K562 (cell line): ENCODE results near the gene DNAJC30. TPM values are rescaled to one million over a fixed set of nuclear protein-coding genes. Genes with fewer than 3 reads are reported as not detected.
A peak's percentile ranks its signal among the peaks of the same experiment; 100 is the strongest.

Source experiments
- ATAC-seq: fragments of 200-7000 bp; cut with Tn5 transposase; 3 replicates; pipeline ENCODE4 v1.9.1; 2020; ENCODE audit warnings: moderate library complexity
- BruUV-seq: library from RNA; stranded (reverse); fragments of 400-500 nt; replicated peaks from 2 replicates; lab custom pipeline; 2021; lab: Mats Ljungman, UMichigan
- CTCF ChIA-PET: fragments of 300-600 bp; formaldehyde crosslinking; extraction: SDS; loops from one replicate; lab custom pipeline; 2021; ENCODE audit warnings: low intra/inter-chr PET ratio; lab: Yijun Ruan, JAX
- POLR2A ChIA-PET: fragments of 300-600, 350-650 bp; sonication (Branson Sonifier 250); formaldehyde crosslinking; extraction: SDS; loops from one replicate; lab custom pipeline; 2021; ENCODE audit warnings: antibody characterized with exemption, inconsistent platforms; lab: Yijun Ruan, JAX
- DNase-seq, 4 experiments: peaks; one replicate each; pipeline versions ENCODE4 v3.0.0 to v3.0.0-alpha.2; 2011 to 2018; ENCODE audit warnings: low spot score in 3 of 4, mixed read lengths in 3 of 4; ENCODE audit errors: extremely low read depth in 1 of 4
- FAIRE-seq: peaks from 2 replicates; lab custom pipeline; 2011; peaks lifted over from hg19 to GRCh38; lab: Jason Lieb, UNC
- H2AFZ ChIP-seq: 2 replicates; pipeline ENCODE4 v1.6.0; 2011; ENCODE audit warnings: low read depth, low read length, control low read depth, inconsistent platforms
- H3K27ac ChIP-seq: fragments of 200-600 bp; 3 replicates; pipeline ENCODE4 v1.8.0; 2011; ENCODE audit warnings: low read depth, mild to moderate bottlenecking, control low read depth, inconsistent platforms, low read length, moderate library complexity, mixed read lengths; ENCODE audit errors: extremely low read depth
- H3K27me3 ChIP-seq, 2 experiments: fragments of 300-600 bp in 1 of 2; 2 replicates in 1 of 2; 3 replicates in 1 of 2; pipeline versions ENCODE4 v1.6.0 to v1.8.0; 2011; ENCODE audit warnings: inconsistent platforms in 2 of 2, low read length in 2 of 2, mild to moderate bottlenecking in 1 of 2, mixed read lengths in 1 of 2, moderate library complexity in 1 of 2; ENCODE audit not compliant: control insufficient read depth in 2 of 2, insufficient read depth in 2 of 2
- H3K36me3 ChIP-seq: fragments of 300-600 bp; 3 replicates; pipeline ENCODE4 v1.8.0; 2011; ENCODE audit warnings: mild to moderate bottlenecking, low read length, inconsistent platforms; ENCODE audit not compliant: control insufficient read depth, insufficient read depth
- H3K4me1 ChIP-seq, 2 experiments: fragments of 200-600 bp in 1 of 2; replicated peaks in 1 of 2; 2 replicates in 1 of 2; 3 replicates in 1 of 2; pipeline versions ENCODE4 v1.5.1 to v1.8.0; 2011; ENCODE audit warnings: inconsistent platforms in 2 of 2, low read length in 2 of 2, mild to moderate bottlenecking in 1 of 2, mixed read lengths in 1 of 2, moderate library complexity in 1 of 2; ENCODE audit not compliant: control insufficient read depth in 2 of 2, insufficient read depth in 2 of 2
- H3K4me2 ChIP-seq: 2 replicates; pipeline ENCODE4 v1.6.1; 2011; ENCODE audit warnings: low read length, control low read depth, inconsistent platforms, mixed read lengths; ENCODE audit not compliant: insufficient read depth
- H3K4me3 ChIP-seq: fragments of 200-600 bp; sonication (generic), shearing (Covaris generic); 2 replicates; pipeline ENCODE4 v1.5.1; 2016; ENCODE audit warnings: control low read depth, inconsistent platforms
- H3K79me2 ChIP-seq: fragments of 200-600 bp; 3 replicates; pipeline ENCODE4 v1.8.0; 2011; ENCODE audit warnings: low read length, inconsistent platforms; ENCODE audit not compliant: control insufficient read depth, insufficient read depth
- H3K9ac ChIP-seq, 2 experiments: 2 replicates each; pipeline versions ENCODE4 v1.6.0 to v1.6.1; 2011; ENCODE audit warnings: low read depth in 2 of 2, low read length in 2 of 2, control low read depth in 1 of 2, inconsistent platforms in 1 of 2, mild to moderate bottlenecking in 1 of 2, mixed read lengths in 1 of 2; ENCODE audit not compliant: insufficient read depth in 1 of 2
- H3K9me1 ChIP-seq: one replicate; pipeline ENCODE4 v1.6.0; 2011; ENCODE audit warnings: inconsistent platforms, mild to moderate bottlenecking, low read length, moderate library complexity; ENCODE audit not compliant: control insufficient read depth, insufficient read depth
- H3K9me3 ChIP-seq: replicated peaks from 2 replicates; pipeline ENCODE4 v1.5.1; 2011; ENCODE audit warnings: low read depth, low read length, inconsistent platforms; ENCODE audit not compliant: control insufficient read depth, insufficient read depth
- H4K20me1 ChIP-seq: replicated peaks from 2 replicates; pipeline ENCODE4 v1.6.1; 2011; ENCODE audit warnings: low read length, inconsistent platforms, mixed read lengths; ENCODE audit not compliant: control insufficient read depth, insufficient read depth
- BCOR ChIP-seq: fragments of 450-650 bp; IDR thresholded peaks from 2 replicates; pipeline ENCODE4 v1.6.1; 2016
- BHLHE40 ChIP-seq: IDR thresholded peaks from 2 replicates; pipeline ENCODE4 v1.6.1; 2011; ENCODE audit warnings: low read length, improper control_type of control experiment
- CEBPB ChIP-seq: fragments of 450-650 bp; IDR thresholded peaks from 2 replicates; pipeline ENCODE4 v1.6.1; 2016; ENCODE audit warnings: missing genetic modification characterization, missing compliant biosample characterization
- CEBPG ChIP-seq, 3 experiments: fragments of 200-800 bp in 1 of 3; sonication (Bioruptor generic) in 1 of 3; sonication (generic) in 1 of 3; formaldehyde crosslinking in 1 of 3; IDR thresholded peaks in 2 of 3; conservative IDR thresholded peaks in 1 of 3; 2 replicates each; pipeline versions ENCODE4 v1.6.1 to v1.8.0; 2016 to 2022; ENCODE audit warnings: missing compliant biosample characterization in 2 of 3, missing genetic modification characterization in 2 of 3, mild to moderate bottlenecking in 1 of 3, missing genetic modification reagents in 1 of 3
- GTF3C2 ChIP-seq: IDR thresholded peaks from 3 replicates; pipeline ENCODE4 v1.6.1; 2011; ENCODE audit warnings: borderline replicate concordance, mild to moderate bottlenecking, moderate library complexity; ENCODE audit not compliant: insufficient read length; ENCODE audit errors: extremely low read depth
- L3MBTL2 ChIP-seq: fragments of 450-650 bp; IDR thresholded peaks from 2 replicates; pipeline ENCODE4 v1.6.1; 2016; ENCODE audit warnings: mild to moderate bottlenecking, moderate library complexity
- MAFK ChIP-seq: IDR thresholded peaks from 2 replicates; pipeline ENCODE4 v1.6.1; 2011; ENCODE audit warnings: low read length, improper control_type of control experiment
- POLR2B ChIP-seq: fragments of 450-650 bp; IDR thresholded peaks from 2 replicates; pipeline ENCODE4 v1.6.1; 2018; ENCODE audit warnings: low read depth; ENCODE audit not compliant: partially characterized antibody
- STAT6 ChIP-seq: sonication (generic); formaldehyde crosslinking; IDR thresholded peaks from 2 replicates; pipeline ENCODE4 v1.8.1; 2023; ENCODE audit warnings: mild to moderate bottlenecking, missing genetic modification reagents
- TCF7 ChIP-seq: sonication (generic); IDR thresholded peaks from 2 replicates; pipeline ENCODE4 v1.6.1; 2016; ENCODE audit warnings: antibody characterized with exemption, borderline replicate concordance
- ZNF121 ChIP-seq: sonication (generic); formaldehyde crosslinking; conservative IDR thresholded peaks from 2 replicates; pipeline ENCODE4 v1.8.0; 2022; ENCODE audit warnings: missing genetic modification reagents
- WGBS: fragments of 100-300 bp; shearing (Covaris generic); methylation state at CpG from one replicate; pipeline ENCODE4 v1.1.6; 2016; ENCODE audit warnings: low coverage, mixed read lengths; ENCODE audit not compliant: insufficient coverage; ENCODE audit errors: missing lambda C conversion rate; 5-methylcytosine and 5-hydroxymethylcytosine counted together
- in situ Hi-C: fragments of 300-500 bp; cut with MboI; formaldehyde crosslinking; loops from 4 replicates; pipeline ENCODE4 v1.15.0; 2018; ENCODE audit warnings: inconsistent platforms, mixed read lengths
- intact Hi-C: fragments of 100-400 bp; cut with micrococcal nuclease; formaldehyde crosslinking; loops from 2 replicates; pipeline ENCODE4 v1.14.2; 2022
- polyA plus RNA-seq, 8 experiments: library from polyadenylated mRNA; depleted of rRNA in 4 of 8; stranded (reverse) in 5 of 8; unstranded in 3 of 8; fragments of >200 nt; fragmentation: Nextera tagmentation in 2 of 8; fragmentation: Illumina TruSeq in 1 of 8; extraction: Ambion mirVana in 2 of 8; extraction: Trizol in 1 of 8; gene quantifications; 2 replicates each; pipeline versions ENCODE4 v1.2.1 to v1.2.3, GENCODE V29; 2011 to 2014; ENCODE audit warnings: inconsistent platforms in 1 of 8, missing spikeins in 1 of 8
- total RNA-seq, 7 experiments: library from RNA; depleted of rRNA in 6 of 7; stranded (reverse); fragments of >200 nt in 6 of 7; fragmentation: Illumina TruSeq in 2 of 7; extraction: Trizol in 2 of 7; gene quantifications; 2 replicates each; pipeline versions ENCODE4 v1.2.1 to v1.2.3, GENCODE V29; 2011 to 2021; ENCODE audit warnings: low replicate concordance in 1 of 7
- TF ChIP-seq, protein P1 (sequence below): fragments of 250-450 bp; sonication (Bioruptor Pico); IDR thresholded peaks from 2 replicates; pipeline ENCODE4 v1.4.0; 2020; ENCODE audit warnings: borderline replicate concordance

DNAJC30 gene
- total and polyA plus RNA-seq, 9 of the 15 experiments (the other 6 are each of a cell fraction or from before 2014, with no cell fraction given), result 1.1 to 11.3 (median 4.6) TPM

DNA sequence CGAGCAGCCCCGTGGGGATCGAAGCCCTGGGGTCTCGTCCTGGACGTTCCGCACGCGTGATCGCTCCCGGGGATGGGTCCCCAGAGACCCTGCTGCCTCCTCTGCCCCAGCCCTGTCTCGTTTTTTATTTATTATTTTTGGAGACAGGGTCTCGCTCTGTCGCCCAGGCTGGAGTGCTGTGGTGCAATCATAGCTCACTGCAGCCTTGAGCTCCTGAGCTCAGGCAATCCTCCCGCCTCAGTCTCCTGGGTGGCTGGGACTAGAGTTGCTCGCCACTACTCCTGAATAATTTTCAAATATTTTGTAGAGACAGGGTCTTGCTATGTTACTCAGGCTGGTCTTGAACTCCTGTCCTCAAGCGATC, 36.5 kb upstream of the DNAJC30 start:
- H3K27ac ChIP-seq, result no peak overlapping the region
- peaks cover 6% of the 10 kb centered on the region for H3K9me1 ChIP-seq
- ATAC-seq (no peak), DNase-seq (no peak), FAIRE-seq (no peak)
- H3K9me3 ChIP-seq, result no peaks in the 10 kb centered on the region
- H3K36me3 ChIP-seq, result no peaks in the 10 kb centered on the region
- peaks cover 29% of the 10 kb centered on the region for H4K20me1 ChIP-seq
- BruUV-seq, result no TSS peak
- WGBS, result 3% methylated on average over 14 of the region's 16 CpGs
- ChIA-PET CTCF (interaction anchor here (0.6 kb wide), 1 partner anchor 58 kb away, joined by 8 read pairs; no protein-coding TSS in a partner anchor), POLR2A (interaction anchor here (0.6 to 1.9 kb wide), 9 partner anchors 16 to 1350 kb away, joined by 3 to 6 read pairs (median 3); no protein-coding TSS in a partner anchor)
- peaks cover 20 to 50% of the 10 kb centered on the region in 2 experiments for H3K4me1 ChIP-seq
- in situ Hi-C loops, result no loop called here
- H3K4me2 ChIP-seq, result peak overlapping the region; percentile 69
- TF ChIP-seq BCOR (peak; percentile 59; the same call in 1 of the 2 replicates), CEBPG (CRISPR knock-in tag; IDR thresholded peaks at IDR 0.05) (peak; percentile 32; the same call in 1 of the 2 replicates), CEBPG (tag; conservative IDR thresholded peaks at IDR 0.05 in 1 of 2, IDR thresholded peaks at IDR 0.05 in 1 of 2) (peak in 1 of 2 experiments; percentile 75; a peak in 2 of 4 replicates), POLR2B (no peak), MAFK (no peak), GTF3C2 (no peak), TCF7 (no peak), BHLHE40 (0 out of 2 replicates have a peak, but pooled peaks have one; percentile 26), ZNF121 (CRISPR knock-in tag) (peak; percentile 99), STAT6 (CRISPR knock-in tag) (0 out of 2 replicates have a peak, but pooled peaks have one; percentile 66), L3MBTL2 (no peak), CEBPB (peak; percentile 89)
- TF ChIP-seq, protein P1, sequence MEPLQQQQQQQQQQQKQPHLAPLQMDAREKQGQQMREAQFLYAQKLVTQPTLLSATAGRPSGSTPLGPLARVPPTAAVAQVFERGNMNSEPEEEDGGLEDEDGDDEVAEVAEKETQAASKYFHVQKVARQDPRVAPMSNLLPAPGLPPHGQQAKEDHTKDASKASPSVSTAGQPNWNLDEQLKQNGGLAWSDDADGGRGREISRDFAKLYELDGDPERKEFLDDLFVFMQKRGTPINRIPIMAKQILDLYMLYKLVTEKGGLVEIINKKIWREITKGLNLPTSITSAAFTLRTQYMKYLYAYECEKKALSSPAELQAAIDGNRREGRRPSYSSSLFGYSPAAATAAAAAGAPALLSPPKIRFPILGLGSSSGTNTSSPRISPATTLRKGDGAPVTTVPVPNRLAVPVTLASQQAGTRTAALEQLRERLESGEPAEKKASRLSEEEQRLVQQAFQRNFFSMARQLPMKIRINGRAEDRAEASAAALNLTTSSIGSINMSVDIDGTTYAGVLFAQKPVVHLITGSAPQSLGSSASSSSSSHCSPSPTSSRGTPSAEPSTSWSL (CRISPR knock-in tag), result no peak
- H2AFZ ChIP-seq, result peak overlapping the region; percentile 93
- intact Hi-C loops, result loop anchor here (5.0 kb wide), 1 partner anchor 37 kb away; the partner anchor contains the start of genes BUD23 and DNAJC30
- H3K27me3 ChIP-seq, result no peaks in the 10 kb centered on the region
- H3K9ac ChIP-seq, result peak overlapping the region in 1 of 2 experiments; percentile 90; a peak in 2 of 4 replicates
- H3K4me3 ChIP-seq, result peak overlapping the region; percentile 33
- H3K79me2 ChIP-seq, result peaks cover 10% of the 10 kb centered on the region; the same call in 2 of the 3 replicates
